GM18861 (cell line): Measurements from ENCODE around the gene CFLAR.

Source experiments
- ATAC-seq: cut with Tn5 transposase; IDR thresholded peaks from one replicate; pipeline ENCODE4 v1.9.1; 2021; ENCODE audit not compliant: unreplicated experiment

CFLAR gene

DNA sequence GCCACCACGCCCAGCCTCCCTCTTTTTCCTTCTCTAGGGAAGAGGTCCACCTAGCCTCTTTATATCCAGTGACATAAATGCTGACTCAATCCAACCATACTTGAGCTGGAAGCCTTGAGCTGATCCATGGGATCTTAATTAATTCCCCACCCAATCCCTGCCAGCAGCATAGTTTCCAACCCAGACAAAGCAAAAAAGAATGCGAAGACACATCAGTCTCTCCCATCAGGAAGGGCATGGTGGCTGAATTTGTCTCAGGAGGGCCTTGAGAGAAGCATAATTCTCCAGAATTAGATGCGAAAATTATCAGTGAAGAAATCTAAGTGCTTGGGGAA, 89.5 kb downstream of the CFLAR start:
- ATAC-seq: no peak

DNA sequence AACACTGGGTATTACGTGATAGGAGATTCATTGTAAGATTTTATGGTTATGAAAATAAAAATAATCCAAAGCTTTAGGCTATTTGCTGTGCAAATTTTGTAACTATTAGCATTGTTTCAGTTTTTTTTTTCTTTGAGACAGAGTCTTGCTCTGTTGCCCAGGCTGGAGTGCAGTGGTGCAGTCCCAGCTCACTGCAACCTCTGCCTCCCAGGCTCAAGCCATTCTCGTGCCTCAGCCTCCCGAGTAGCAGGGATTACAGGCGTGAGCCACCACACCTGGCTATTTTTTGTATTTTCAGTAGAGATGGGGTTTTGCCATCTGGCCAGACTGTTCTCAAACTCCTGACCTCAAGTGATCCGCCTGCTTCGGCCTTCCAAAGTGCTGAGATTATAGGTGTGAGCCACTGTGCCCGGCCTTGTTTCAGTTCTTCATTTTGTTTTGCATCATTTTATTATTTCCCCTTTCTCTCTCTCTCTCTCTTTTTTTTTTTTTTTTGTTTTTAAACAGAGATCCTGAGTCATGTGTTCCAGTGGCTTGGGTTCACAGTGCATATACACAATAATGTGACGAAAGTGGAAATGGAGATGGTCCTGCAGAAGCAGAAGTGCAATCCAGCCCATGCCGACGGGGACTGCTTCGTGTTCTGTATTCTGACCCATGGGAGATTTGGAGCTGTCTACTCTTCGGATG, 92.7 kb downstream of the CFLAR start:
- ATAC-seq: peak; percentile 49

DNA sequence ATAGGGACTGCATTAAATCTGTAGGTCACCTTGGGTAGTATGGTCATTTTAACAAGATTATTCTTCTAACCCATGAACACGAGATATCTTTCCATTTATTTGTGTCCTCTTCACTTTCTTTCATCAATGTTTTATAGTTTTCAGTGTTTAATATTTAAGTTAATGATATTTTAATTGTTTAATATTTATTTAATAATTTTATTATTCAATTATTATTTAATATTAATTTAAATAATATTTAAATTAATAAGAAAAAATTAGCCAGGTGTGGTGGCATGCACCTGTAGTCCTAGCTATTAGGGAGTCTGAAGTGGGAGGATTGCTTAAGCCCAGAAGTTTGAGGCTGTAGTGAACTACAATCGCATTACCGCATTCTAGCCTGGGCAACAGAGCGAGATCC, 100.0 kb downstream of the CFLAR start:
- no peak for ATAC-seq

DNA sequence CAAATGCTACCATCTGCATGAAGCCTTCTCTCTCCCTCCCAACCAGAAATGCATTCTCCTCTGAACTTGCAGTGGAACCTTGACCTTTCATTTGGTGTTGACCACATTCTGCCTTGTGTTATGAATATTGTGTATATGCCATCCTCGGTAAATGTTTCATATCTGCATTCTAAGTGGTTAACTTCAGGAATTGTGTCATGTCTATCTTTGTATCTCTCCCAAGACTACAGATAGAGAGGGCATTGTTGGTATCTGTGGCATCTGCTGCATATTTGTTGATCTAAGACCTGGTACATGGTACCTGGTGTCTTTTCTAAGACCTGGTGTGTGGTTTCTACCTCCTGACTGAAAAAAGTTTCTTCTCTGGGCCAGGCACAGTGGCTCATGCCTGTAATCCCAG, 101.0 kb downstream of the CFLAR start:
- ATAC-seq: no peak

DNA sequence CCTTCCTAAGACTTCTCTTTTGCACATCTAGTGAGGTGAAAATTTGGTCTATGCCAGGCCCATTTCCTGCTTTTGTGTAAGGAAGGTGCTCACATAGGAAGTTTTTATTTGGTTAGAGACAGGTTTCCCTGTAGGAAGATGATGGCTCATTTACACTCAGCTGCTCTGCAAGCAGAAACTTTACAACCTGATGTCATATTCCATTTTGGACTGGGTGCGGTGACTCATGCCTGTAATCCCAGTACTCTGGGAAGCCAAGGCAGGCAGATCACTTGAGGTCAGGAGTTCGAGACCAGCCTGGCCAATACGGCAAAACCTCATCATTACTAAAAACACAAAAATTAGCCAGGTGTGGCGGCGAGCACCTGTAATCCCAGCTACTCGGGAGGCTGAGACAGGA, 102.8 kb downstream of the CFLAR start:
- ATAC-seq: no peak

DNA sequence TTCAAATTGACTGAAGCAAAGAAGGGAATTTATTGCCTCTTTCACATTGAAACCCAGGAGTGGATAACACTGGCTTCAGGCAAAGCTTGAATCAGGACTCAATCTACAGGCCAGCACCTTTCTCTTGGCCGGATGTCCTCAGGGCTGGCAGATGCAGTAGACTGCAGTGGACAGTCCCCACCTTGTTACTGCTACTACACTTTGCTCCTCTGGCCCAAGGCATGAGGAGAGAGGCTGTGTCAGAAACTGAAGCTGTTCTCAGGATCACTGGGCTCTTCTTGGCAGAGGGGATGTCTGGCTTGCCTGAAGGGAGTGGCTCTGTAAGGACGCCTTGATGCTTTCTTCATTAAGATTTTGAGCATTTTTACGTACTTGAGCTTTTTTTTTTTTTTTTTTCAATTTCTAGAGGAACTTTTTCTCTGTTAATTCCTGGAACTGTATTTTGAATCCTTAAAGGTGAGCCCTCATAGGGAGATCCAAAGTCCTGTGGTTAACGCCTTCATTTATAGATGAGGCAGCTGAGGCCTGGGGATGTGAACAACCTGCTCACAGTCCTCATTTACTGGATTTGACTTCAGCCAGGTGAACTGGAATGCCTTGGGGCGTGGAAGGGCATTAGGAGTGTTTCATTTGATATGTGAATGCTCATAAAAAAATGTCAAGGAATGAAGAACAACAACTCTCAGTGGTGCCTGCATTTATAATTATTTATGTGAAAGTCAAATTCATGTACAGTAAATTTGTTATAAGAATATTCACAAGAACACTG, 103.5 kb downstream of the CFLAR start:
- no peak for ATAC-seq

DNA sequence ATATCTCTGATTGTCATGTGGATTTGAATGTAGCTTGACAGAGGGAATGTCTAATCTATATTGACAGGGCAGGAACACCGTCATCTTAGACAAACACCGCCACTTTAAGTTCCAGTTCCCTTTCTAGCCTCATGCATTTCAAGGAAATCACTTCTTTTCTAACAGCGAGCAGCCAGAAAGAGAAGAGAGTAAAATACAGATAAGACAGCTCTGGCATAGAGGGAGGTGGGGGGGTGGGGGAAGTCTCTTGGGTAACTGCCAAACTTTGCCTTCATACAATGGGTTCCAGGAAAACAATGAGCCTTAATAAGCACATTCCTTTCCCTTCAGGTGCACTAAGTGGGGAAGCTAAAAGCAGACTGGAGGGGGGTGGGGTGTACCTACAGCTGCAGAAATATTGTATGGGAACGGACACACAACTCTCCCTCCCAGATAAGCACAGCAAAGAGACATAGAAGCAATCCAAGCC, 104.2 kb downstream of the CFLAR start:
- no peak for ATAC-seq

DNA sequence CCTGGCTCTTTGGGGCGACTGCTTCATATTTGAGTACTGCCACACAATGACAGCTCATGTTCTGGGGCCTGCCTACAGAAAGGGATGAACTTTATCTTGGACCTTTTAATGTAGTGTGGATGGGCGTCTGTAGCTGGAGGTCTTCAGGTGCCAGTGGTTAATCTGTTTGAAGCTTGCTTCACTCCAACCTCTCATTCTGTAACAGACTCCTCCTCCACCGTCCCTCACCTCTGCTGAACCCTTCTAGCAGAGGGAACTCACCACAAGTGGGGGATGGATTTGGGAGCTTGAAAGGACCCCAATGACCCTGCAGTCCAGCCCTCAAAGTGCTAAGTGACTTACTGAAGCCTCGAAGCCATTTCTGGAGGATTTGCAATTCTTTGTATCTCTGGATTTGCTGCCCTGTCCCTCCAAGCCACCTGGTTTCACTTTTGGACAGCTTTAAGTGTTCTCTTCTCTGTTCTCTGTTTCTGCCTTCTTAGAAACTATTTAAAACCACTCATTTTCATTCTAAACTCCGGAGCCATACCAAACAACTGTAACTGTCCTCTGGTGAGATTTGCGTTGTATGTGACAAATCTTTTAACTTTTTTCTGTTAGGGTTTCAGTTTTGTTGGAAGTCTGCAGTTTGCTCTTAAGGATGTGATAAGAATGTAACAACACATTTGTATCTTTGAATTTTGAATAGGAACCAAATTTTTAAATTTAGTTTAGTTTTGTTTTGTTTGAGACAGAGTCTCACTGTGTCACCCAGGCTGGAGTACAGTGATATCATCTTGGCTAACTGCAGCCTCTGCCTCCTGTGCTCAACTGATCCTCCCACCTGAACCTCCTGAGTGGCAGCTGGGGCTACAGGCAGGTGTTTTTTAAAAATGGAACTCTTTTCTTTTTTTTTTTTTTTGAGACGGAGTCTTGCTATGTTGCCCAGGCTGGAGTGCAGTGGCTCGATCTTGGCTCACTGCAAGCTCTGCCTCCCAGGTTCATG, 107.4 kb downstream of the CFLAR start:
- ATAC-seq: peak; percentile 74
